Measurements from ENCODE around the gene LBX1.

Gene LBX1

GRCh38 chr10:101226491-101227428, 2.5 kb downstream of the LBX1 start:
- no peak for DNase-seq (ENCODE audit: low read depth in 3 of 3, low spot score in 1 of 3)

GRCh38 chr10:101225846-101226421, 3.3 kb downstream of the LBX1 start:
- no peak for DNase-seq (ENCODE audit: low read depth in 3 of 3, low spot score in 1 of 3)

- no peak for DNase-seq (ENCODE audit: low read depth in 3 of 3, low spot score in 1 of 3)
Measured at GRCh38 chr10:101224910-101225823, 4.1 kb downstream of the LBX1 start.

DNA sequence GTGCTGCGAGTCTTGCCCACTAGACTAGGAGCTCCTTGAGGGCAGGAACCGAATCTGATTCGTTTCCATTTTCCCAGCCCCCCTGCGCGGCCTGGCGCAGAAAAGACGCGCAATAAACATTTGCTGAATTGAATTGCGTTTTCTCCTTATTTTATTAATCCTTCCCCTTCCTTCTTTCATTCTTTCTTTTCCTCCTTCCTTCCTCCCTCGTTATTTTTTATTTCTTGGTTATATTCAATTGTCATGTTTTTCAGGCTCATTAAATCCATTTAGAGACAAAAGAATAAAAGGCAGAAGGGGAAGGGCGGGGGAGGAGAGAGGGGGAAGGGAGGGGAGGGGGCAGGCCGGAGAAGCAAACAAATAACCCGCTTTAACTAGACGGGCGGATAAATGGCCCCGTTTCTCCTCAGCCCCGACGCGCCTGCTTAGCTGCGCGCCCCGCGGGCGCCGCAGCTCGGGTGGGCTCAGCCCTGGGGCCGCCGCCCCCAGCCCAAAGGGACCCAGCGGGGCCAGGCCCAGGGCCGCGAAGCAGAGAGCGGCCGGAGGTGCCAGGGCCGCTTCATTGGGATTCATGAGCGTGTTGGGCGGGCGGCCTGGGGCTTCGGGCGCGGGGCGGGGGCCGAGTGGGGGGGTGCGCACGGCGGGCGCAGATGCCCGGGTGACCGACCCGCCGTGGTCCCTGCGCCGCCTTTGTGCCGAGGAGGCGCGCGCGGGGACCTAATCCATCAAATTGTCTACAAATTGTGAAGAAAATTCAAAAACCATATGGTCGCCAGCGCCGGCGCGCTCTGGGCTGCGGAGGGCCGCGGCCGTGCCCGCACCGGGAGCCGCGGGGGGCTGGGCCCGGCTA, 5.0 kb downstream of the LBX1 start:
- DNase-seq (ENCODE audit: low read depth in 3 of 3, low spot score in 1 of 3): no peak

GRCh38 chr10:101223274-101224059, 5.8 kb downstream of the LBX1 start:
- DNase-seq (ENCODE audit: low read depth in 3 of 3, low spot score in 1 of 3): no peak

DNA sequence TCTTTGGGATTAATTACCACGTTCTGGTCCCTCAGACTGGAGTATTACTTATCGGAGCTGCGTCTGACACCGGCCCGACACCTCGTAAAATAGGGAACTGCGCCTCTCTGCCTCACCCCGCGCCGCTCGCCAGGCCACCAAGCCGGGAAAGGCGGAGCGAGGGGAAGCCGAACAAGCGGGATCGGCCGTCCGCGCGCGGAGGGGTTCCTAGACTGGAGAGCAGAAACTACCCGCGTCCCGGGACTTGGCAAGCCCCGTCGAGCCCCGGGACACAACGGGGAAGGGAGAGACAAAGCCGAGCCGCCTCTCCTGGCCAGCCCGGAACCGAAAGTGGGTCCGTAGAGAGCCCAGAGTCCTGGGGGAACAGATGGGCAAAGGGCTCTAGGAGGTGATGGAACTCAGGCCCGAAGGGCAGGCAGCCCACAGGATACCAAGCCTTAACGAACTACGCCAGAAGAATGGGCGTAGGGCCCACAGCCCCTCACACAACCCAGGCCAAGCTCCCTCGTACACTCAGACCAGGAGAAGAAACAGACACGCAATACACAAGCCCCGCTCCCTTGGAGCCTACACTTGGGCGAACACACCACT, 6.5 kb downstream of the LBX1 start:
- no peak for DNase-seq (ENCODE audit: low read depth in 3 of 3, low spot score in 1 of 3)

GRCh38 chr10:101221963-101222531, 7.2 kb downstream of the LBX1 start:
- DNase-seq (ENCODE audit: low read depth in 3 of 3, low spot score in 1 of 3): no peak

- no peak for DNase-seq (ENCODE audit: low read depth in 3 of 3, low spot score in 1 of 3)
Measured at GRCh38 chr10:101221549-101221948, 7.7 kb downstream of the LBX1 start.

DNA sequence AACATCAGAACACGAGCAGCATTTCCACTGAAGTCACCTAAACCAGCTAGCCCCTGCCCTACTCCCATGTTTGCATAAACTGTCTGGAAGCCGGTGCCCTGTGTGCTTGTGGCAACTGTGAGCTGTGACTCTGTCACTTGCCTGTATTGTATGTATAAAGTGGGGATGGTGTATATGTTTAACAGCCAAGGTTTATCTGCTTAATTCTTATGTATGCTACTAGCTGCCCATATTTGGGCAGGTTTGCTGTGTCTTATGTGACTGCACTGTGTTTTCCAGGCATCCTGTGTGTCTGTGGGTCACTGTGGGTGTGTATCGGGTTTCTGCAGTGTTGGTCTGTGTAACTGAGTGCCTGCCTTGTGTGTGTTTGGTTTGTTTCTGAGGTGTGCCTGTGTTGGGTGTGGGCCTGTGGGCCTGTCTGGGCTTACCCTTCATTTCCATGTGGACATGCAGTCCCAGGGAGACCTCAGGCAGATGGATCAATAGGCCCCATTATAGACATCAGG, 9.3 kb downstream of the LBX1 start:
- DNase-seq (ENCODE audit: low read depth in 3 of 3, low spot score in 1 of 3): no peak

GRCh38 chr10:101219139-101219945, 9.9 kb downstream of the LBX1 start:
- no peak for DNase-seq (ENCODE audit: low read depth in 3 of 3, low spot score in 1 of 3)

GRCh38 chr10:101218351-101219138, 10.7 kb downstream of the LBX1 start:
- no peak for DNase-seq (ENCODE audit: low read depth in 3 of 3, low spot score in 1 of 3)

DNA sequence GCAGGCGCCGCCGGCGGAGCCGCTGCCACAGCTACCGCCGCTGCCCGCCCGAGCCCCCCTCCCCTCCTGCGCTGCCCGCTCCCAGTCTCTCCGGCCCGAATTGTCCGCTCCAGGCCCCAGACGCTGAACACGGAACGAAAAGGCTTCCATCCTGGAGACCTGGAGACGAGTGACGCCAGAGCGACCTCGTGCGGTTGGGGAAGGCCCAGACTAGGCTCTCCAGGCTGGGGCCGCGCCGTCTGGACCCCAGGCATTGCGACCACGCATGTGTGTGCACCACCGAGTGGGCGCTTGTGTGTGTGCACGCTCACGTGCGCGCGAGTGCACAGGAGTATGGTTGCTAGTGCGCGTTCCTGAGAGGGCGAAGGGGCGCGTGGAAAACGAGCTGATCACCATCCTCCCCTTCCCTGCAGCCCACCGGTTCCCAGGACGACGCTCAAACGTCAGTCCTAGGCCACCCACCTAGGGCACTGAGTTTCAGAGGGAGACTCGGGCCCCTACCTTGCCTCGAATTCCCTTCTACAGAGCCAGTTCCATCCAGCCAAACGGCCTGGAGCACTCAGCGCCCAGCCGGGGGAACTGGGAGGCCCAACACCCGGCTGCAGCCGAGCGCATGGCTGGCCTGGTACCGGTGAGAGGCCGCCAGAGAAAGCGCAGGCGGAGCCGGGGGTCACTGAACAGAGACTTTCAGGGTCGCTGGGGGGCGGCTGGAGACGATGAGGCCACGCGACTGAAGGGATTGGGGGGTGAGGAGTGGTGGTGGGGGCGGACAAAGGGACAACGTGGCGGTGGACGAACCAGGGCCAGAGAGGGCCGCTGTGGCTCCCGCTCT, 11.6 kb downstream of the LBX1 start:
- no peak for DNase-seq (ENCODE audit: low read depth in 3 of 3, low spot score in 1 of 3)

DNA sequence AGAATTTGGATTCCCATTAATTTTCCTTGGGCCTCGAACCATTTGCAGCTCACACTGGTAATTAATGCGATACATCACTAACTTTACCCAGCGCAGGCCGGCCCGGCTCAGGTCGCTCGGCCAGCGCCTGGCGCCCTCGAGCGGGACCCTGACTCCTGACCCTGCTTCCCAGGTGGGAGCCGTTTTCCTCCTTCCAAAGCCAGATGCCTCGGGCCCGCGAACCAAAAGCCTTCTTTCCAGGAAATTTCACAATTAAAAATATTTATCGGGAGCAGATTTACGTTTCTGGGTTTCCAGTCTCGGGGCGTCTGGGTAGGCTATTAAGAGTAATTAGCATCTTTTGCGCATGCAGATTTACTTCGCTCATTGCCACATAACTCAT, 12.2 kb downstream of the LBX1 start:
- DNase-seq (ENCODE audit: low read depth in 3 of 3, low spot score in 1 of 3): no peak

DNA sequence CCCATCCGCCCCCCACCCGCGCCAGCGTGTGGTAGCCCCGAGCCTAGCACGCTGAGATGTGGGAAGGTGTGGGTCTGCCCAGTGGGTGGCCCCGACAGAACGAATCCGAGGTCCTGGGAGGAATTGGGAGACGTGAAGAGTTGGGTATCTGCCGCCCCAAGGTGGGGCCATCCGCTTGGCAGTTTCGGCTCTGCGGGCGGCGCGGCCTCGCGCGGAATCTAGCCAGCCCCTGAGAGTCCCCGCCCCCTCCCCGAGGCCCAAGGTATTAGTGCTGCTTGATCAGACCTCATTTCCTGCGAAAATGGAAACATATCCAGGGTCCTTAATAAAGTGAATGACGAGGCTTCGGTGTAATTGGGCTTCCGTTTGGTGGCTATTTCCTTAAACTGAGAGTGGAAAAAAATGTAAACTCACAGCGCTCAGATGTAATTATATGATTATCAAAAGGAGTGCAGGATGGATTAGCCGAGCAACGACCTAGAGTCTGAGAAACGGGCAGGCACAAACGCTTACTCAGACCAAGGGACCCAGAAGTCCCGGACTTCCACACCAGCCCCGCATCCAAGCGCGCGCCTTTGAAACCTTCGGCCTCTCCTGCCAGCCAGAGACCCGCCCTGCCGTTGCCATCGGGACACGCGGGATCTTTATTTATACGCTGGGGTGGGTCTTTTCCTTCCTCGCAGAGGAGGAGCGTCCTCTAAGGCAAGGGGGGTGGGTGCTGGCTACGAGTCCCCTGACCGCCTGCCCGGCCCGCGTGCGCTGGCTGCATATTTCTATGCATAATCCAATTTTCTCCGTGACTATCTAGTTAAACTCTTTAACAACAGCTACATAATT, 12.8 kb downstream of the LBX1 start:
- DNase-seq (ENCODE audit: low read depth in 3 of 3, low spot score in 1 of 3): no peak

GRCh38 chr10:101215397-101216206, 13.7 kb downstream of the LBX1 start:
- no peak for DNase-seq (ENCODE audit: low read depth in 3 of 3, low spot score in 1 of 3)
